OCI-LY7 (cell line): Measurements from ENCODE around the gene ARHGEF19. TPM values are rescaled to one million over a fixed set of nuclear protein-coding genes. Genes with fewer than 3 reads are reported as not detected.
"Not testable (repeated sequence)": the region's sequence is repeated elsewhere in the genome, so short reads cannot be mapped to it uniquely, and the experiment has no call there.

Experiments used
- BruUV-seq: library from RNA; stranded (reverse); fragments of 400-500 nt; replicated peaks from 2 replicates; lab custom pipeline; 2021; lab: Mats Ljungman, UMichigan
- CTCF ChIA-PET: fragments of 300-600 bp; sonication (Branson Sonifier 250); formaldehyde crosslinking; loops from one replicate; lab custom pipeline; 2022; ENCODE audit warnings: antibody characterized with exemption; ENCODE audit not compliant: unreplicated experiment; lab: Charles Lee
- POLR2A ChIA-PET: fragments of 300-600 bp; sonication (Branson Sonifier 250); formaldehyde crosslinking; loops from one replicate; lab custom pipeline; 2022; ENCODE audit warnings: antibody characterized with exemption; lab: Charles Lee
- DNase-seq: peaks from one replicate; pipeline ENCODE4 v3.0.0-alpha.2; 2015; ENCODE audit warnings: low spot score
- H2AFZ ChIP-seq: fragments of 200-600 bp; sonication (generic), shearing (Covaris generic); 2 replicates; pipeline ENCODE4 v1.6.1; 2014; ENCODE audit warnings: mild to moderate bottlenecking, antibody characterized with exemption, low read length, moderate library complexity
- H3K27ac ChIP-seq: fragments of 200-600 bp; sonication (generic); 2 replicates; pipeline ENCODE4 v1.5.1; 2014; ENCODE audit warnings: mixed run types, low read depth, mild to moderate bottlenecking, moderate library complexity, low read length, inconsistent platforms; ENCODE audit not compliant: poor library complexity, severe bottlenecking
- H3K36me3 ChIP-seq: fragments of 200-600 bp; sonication (generic); 2 replicates; pipeline ENCODE4 v1.6.1; 2014; ENCODE audit warnings: mild to moderate bottlenecking, antibody characterized with exemption, low read length, moderate library complexity, mixed read lengths; ENCODE audit not compliant: insufficient read depth
- H3K4me1 ChIP-seq: fragments of 200-600 bp; sonication (generic); 2 replicates; pipeline ENCODE4 v1.5.1; 2014; ENCODE audit warnings: mild to moderate bottlenecking, low read length; ENCODE audit not compliant: insufficient read depth, poor library complexity, severe bottlenecking
- H3K4me2 ChIP-seq: fragments of 200-600 bp; sonication (generic); 2 replicates; pipeline ENCODE4 v1.6.1; 2014; ENCODE audit warnings: mild to moderate bottlenecking, low read length
- H3K4me3 ChIP-seq: fragments of 200-600 bp; sonication (generic); 2 replicates; pipeline ENCODE4 v1.5.1; 2014; ENCODE audit warnings: mild to moderate bottlenecking, low read depth, low read length; ENCODE audit not compliant: poor library complexity, severe bottlenecking
- H3K79me2 ChIP-seq: fragments of 200-600 bp; sonication (generic); 2 replicates; pipeline ENCODE4 v1.6.1; 2016; ENCODE audit warnings: low read depth, mild to moderate bottlenecking, low read length, moderate library complexity, mixed read lengths; ENCODE audit not compliant: insufficient read depth
- H3K9me2 ChIP-seq: fragments of 200-600 bp; sonication (generic); 2 replicates; pipeline ENCODE4 v1.6.1; 2016; ENCODE audit warnings: mild to moderate bottlenecking, low read length, mixed read lengths; ENCODE audit not compliant: insufficient read depth
- H3K9me3 ChIP-seq: fragments of 200-600 bp; sonication (generic); 2 replicates; pipeline ENCODE4 v1.6.1; 2014; ENCODE audit warnings: mild to moderate bottlenecking, mixed run types, low read length, mixed read lengths
- H4K20me1 ChIP-seq: fragments of 200-600 bp; sonication (generic); 2 replicates; pipeline ENCODE4 v1.6.1; 2014; ENCODE audit warnings: mild to moderate bottlenecking, antibody characterized with exemption, low read length, moderate library complexity, mixed read lengths; ENCODE audit not compliant: insufficient read depth
- CTCF ChIP-seq: fragments of 200-600 bp; sonication (generic); conservative IDR thresholded peaks from 2 replicates; pipeline ENCODE4 v1.5.1; 2014; ENCODE audit warnings: mild to moderate bottlenecking, antibody characterized with exemption, low read length, moderate library complexity, mixed read lengths
- EZH2phosphoT487 ChIP-seq: fragments of 200-600 bp; sonication (generic); IDR thresholded peaks from 2 replicates; pipeline ENCODE4 v1.6.1; 2018; ENCODE audit warnings: low read depth, borderline replicate concordance, mild to moderate bottlenecking, mixed run types, antibody characterized with exemption, low read length, moderate library complexity, mixed read lengths
- intact Hi-C: fragments of 100-400 bp; cut with micrococcal nuclease; formaldehyde crosslinking; loops from one replicate; pipeline ENCODE4 v1.10.0; 2022; ENCODE audit not compliant: unreplicated experiment
- total RNA-seq, 2 experiments: library from RNA; depleted of rRNA in 1 of 2; stranded (reverse); fragments of >200 nt in 1 of 2; shearing (Covaris generic) in 1 of 2; gene quantifications; 2 replicates each; pipeline ENCODE4 v1.2.3, GENCODE V29; 2014 to 2022

ARHGEF19 gene
- total RNA-seq, 2 experiments from 2014 or later, result 2.7 to 6.2 TPM

- H3K4me1 ChIP-seq, result no peaks in the 10 kb centered on the region
- ChIA-PET POLR2A (no interaction called here), CTCF (no interaction called here)
- intact Hi-C loops, result no loop called here
- H3K36me3 ChIP-seq, result no peaks in the 10 kb centered on the region
- no peaks in the 10 kb centered on the region for H4K20me1 ChIP-seq
- TF ChIP-seq EZH2phosphoT487 (no peak), CTCF (no peak)
- DNase-seq, result no peak
- H3K4me2 ChIP-seq, result no peak overlapping the region
- no peaks in the 10 kb centered on the region for H3K9me3 ChIP-seq
- no peaks in the 10 kb centered on the region for H3K79me2 ChIP-seq
- no peaks in the 10 kb centered on the region for H3K9me2 ChIP-seq
- H2AFZ ChIP-seq, result no peak overlapping the region
- H3K4me3 ChIP-seq, result no peak overlapping the region
- BruUV-seq, result no TSS peak
- H3K27ac ChIP-seq, result no peak overlapping the region
Measured at GRCh38 chr1:16196874-16197273, 15.6 kb downstream of the ARHGEF19 start.

GRCh38 chr1:16196139-16196538 is 16.3 kb downstream of the ARHGEF19 start:
- CTCF ChIA-PET, H2AFZ ChIP-seq, H3K27ac ChIP-seq, H3K4me2 ChIP-seq, POLR2A ChIA-PET, H3K36me3 ChIP-seq, H3K4me3 ChIP-seq, H3K79me2 ChIP-seq, H3K9me3 ChIP-seq, H4K20me1 ChIP-seq, H3K9me2 ChIP-seq, intact Hi-C loops, DNase-seq, BruUV-seq, H3K4me1 ChIP-seq: not testable (repeated sequence)

- DNase-seq, result no peak
- intact Hi-C loops, result no loop called here
- ChIA-PET POLR2A (no interaction called here), CTCF (no interaction called here)
- Histone ChIP-seq H3K4me2 (no peak overlapping the region), H3K4me3 (no peak overlapping the region), H3K79me2 (no peaks in the 10 kb centered on the region), H3K27ac (no peak overlapping the region), H4K20me1 (no peaks in the 10 kb centered on the region), H3K9me2 (no peaks in the 10 kb centered on the region), H3K9me3 (no peaks in the 10 kb centered on the region), H3K36me3 (no peaks in the 10 kb centered on the region), H3K4me1 (no peaks in the 10 kb centered on the region), H2AFZ (no peak overlapping the region)
- BruUV-seq, result no TSS peak
- TF ChIP-seq EZH2phosphoT487 (no peak), CTCF (no peak)
Measured at GRCh38 chr1:16195518-16195905, 16.9 kb downstream of the ARHGEF19 start.
